Ishikawa (cell line): ENCODE data around the gene TMEM198.

Experiments
- CEBPB ChIP-seq: IDR thresholded peaks from 2 replicates; pipeline ENCODE4 v1.6.1; 2012
- CREB1 ChIP-seq: IDR thresholded peaks from 2 replicates; pipeline ENCODE4 v1.6.1; 2012; ENCODE audit warnings: low read depth
- EGR1 ChIP-seq: IDR thresholded peaks from 2 replicates; pipeline ENCODE4 v1.6.1; 2012
- EP300 ChIP-seq: IDR thresholded peaks from 2 replicates; pipeline ENCODE4 v1.6.1; 2012; ENCODE audit warnings: borderline replicate concordance
- FOXM1 ChIP-seq: IDR thresholded peaks from 2 replicates; pipeline ENCODE4 v1.6.1; 2012; ENCODE audit warnings: low read depth, borderline replicate concordance
- MAX ChIP-seq: IDR thresholded peaks from 2 replicates; pipeline ENCODE4 v1.6.1; 2012
- NFIC ChIP-seq: IDR thresholded peaks from 2 replicates; pipeline ENCODE4 v1.6.1; 2012
- TAF1 ChIP-seq: IDR thresholded peaks from 2 replicates; pipeline ENCODE4 v1.6.1; 2012; ENCODE audit warnings: low read depth, mild to moderate bottlenecking
- TCF12 ChIP-seq: IDR thresholded peaks from 2 replicates; pipeline ENCODE4 v1.6.1; 2012; ENCODE audit warnings: low read depth
- TEAD4 ChIP-seq: IDR thresholded peaks from 2 replicates; pipeline ENCODE4 v1.6.1; 2012
- YY1 ChIP-seq: IDR thresholded peaks from 2 replicates; pipeline ENCODE4 v1.6.1; 2012; ENCODE audit warnings: low read depth
- ZBTB7A ChIP-seq: IDR thresholded peaks from 2 replicates; pipeline ENCODE4 v1.6.1; 2012; ENCODE audit warnings: low read depth
- TF ChIP-seq, protein P1 (sequence below): IDR thresholded peaks from 2 replicates; pipeline ENCODE4 v1.6.1; 2012
- TF ChIP-seq, protein P2 (sequence below): IDR thresholded peaks from 2 replicates; pipeline ENCODE4 v1.6.1; 2012; ENCODE audit warnings: low read depth, mild to moderate bottlenecking

The TMEM198 gene

DNA sequence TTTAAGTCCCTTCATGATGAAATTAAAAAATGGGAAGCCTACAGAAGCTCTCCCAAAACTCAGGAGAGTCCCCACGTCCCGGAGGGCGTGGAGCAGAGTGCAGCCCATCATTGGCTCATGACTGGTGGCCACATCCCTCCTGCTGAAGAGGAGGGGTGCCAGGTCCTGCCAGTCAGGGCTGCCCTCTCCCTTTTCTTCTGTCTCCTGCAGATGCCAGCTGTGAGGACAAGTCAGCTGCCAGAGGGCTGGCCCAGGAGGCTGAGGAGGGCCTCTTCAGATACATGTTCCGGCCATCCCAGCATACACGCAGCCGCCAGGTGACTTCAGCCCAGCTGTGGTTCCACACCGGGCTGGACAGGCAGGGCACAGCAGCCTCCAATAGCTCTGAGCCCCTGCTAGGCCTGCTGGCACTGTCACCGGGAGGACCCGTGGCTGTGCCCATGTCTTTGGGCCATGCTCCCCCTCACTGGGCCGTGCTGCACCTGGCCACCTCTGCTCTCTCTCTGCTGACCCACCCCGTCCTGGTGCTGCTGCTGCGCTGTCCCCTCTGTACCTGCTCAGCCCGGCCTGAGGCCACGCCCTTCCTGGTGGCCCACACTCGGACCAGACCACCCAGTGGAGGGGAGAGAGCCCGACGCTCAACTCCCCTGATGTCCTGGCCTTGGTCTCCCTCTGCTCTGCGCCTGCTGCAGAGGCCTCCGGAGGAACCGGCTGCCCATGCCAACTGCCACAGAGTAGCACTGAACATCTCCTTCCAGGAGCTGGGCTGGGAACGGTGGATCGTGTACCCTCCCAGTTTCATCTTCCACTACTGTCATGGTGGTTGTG is 30.9 kb downstream of the TMEM198 start:
- TF ChIP-seq, protein P1, sequence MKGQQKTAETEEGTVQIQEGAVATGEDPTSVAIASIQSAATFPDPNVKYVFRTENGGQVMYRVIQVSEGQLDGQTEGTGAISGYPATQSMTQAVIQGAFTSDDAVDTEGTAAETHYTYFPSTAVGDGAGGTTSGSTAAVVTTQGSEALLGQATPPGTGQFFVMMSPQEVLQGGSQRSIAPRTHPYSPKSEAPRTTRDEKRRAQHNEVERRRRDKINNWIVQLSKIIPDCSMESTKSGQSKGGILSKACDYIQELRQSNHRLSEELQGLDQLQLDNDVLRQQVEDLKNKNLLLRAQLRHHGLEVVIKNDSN, result no peak
- no peak for TF ChIP-seq NFIC
- TF ChIP-seq, protein P2, sequence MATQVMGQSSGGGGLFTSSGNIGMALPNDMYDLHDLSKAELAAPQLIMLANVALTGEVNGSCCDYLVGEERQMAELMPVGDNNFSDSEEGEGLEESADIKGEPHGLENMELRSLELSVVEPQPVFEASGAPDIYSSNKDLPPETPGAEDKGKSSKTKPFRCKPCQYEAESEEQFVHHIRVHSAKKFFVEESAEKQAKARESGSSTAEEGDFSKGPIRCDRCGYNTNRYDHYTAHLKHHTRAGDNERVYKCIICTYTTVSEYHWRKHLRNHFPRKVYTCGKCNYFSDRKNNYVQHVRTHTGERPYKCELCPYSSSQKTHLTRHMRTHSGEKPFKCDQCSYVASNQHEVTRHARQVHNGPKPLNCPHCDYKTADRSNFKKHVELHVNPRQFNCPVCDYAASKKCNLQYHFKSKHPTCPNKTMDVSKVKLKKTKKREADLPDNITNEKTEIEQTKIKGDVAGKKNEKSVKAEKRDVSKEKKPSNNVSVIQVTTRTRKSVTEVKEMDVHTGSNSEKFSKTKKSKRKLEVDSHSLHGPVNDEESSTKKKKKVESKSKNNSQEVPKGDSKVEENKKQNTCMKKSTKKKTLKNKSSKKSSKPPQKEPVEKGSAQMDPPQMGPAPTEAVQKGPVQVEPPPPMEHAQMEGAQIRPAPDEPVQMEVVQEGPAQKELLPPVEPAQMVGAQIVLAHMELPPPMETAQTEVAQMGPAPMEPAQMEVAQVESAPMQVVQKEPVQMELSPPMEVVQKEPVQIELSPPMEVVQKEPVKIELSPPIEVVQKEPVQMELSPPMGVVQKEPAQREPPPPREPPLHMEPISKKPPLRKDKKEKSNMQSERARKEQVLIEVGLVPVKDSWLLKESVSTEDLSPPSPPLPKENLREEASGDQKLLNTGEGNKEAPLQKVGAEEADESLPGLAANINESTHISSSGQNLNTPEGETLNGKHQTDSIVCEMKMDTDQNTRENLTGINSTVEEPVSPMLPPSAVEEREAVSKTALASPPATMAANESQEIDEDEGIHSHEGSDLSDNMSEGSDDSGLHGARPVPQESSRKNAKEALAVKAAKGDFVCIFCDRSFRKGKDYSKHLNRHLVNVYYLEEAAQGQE, result no peak
- no peak for TF ChIP-seq EP300
- no peak for TF ChIP-seq YY1
- TF ChIP-seq TEAD4, result no peak
- no peak for TF ChIP-seq FOXM1
- TF ChIP-seq ZBTB7A, result no peak
- TF ChIP-seq MAX, result no peak
- TF ChIP-seq TAF1, result no peak
- no peak for TF ChIP-seq EGR1
- TF ChIP-seq CEBPB, result no peak

DNA sequence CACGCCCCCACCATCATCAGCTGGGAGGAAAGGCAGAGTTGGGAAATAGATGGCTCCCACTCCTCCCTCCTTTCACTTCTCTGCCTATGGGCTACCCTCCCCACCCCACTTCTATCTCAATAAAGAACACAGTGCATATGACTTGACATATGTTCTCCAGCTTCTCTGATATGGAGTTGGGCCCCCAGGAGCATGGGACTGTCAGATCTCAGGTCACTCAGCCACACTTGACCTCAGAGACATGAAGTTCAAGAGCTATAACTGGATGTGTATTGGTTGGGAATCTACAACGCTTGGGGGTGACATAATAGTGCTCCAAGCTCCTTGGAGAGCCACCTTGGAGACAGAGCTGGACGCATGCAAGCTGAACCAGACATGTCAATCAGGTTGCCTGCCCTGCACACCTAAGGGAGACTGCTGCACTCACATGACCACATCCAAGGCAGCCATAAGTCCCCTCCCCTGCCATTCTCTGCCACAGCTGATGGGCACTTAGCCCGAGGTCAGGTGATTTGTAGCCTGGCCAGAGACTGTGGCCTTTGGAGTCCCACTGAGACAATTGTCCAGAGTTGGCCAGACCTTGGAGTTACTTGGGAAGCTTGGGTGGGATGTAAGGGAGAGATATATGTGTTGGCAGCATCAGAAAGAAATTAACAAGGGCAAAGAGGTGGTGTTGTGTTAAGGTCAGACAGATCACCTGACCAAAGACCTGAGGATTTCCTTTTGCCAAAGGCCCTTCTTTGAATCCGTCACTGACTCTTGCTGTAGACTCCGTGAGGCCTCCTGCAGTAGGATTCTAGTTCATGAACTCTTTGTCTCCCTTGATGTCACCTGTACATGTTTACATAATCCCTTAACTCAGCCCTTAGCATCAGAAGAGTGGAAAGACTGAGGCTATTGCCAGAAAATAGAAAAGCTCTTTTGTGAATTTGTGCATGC is 32.0 kb downstream of the TMEM198 start:
- no peak for TF ChIP-seq NFIC
- TF ChIP-seq FOXM1, result no peak
- no peak for TF ChIP-seq ZBTB7A
- TF ChIP-seq TEAD4, result no peak

DNA sequence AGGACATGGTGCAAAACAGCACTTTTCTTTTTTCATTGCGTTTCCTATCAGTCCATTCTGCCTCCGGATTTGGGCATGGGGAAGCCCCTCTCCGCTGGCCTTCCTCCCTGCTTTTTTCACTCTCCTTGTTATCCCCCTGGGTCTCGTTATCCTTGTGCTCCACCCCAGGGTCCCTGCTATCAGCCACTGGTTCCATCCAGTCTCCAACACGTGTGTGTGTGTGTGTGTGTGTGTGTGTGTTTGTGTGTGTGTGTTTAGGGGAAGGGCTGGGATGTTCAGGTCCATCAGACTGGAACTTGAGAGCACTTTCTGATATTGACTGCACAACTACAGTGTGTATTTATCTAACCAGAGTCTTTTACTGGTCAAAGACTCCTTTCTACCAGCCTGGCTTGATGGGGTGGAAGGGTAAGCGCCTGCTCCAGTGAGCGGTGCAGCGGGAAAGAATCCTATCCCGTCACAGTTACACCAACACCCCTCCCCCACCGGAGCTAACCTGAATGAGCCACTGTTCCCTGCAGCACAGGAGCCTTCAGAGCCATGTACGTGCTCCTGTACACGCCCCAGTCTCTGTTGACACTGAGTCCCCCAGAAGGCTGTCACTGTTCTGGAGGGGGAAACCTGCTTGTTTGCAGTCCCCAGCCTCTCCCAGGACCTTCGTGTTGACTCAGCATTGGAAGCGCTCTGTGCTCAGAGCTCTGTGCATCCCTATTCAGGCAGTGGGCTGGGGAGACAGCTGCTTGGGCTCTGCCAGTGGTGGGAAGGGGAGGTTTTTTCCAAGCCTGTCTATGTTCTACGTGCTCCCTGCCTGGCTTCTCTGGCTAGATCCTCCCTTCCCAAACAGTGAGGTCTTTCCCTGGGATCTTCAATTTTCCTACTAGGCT is 32.9 kb downstream of the TMEM198 start:
- no peak for TF ChIP-seq MAX
- TF ChIP-seq, protein P1, result no peak
- TF ChIP-seq YY1, result no peak
- TF ChIP-seq EGR1, result no peak
- TF ChIP-seq TEAD4, result no peak
- no peak for TF ChIP-seq FOXM1

DNA sequence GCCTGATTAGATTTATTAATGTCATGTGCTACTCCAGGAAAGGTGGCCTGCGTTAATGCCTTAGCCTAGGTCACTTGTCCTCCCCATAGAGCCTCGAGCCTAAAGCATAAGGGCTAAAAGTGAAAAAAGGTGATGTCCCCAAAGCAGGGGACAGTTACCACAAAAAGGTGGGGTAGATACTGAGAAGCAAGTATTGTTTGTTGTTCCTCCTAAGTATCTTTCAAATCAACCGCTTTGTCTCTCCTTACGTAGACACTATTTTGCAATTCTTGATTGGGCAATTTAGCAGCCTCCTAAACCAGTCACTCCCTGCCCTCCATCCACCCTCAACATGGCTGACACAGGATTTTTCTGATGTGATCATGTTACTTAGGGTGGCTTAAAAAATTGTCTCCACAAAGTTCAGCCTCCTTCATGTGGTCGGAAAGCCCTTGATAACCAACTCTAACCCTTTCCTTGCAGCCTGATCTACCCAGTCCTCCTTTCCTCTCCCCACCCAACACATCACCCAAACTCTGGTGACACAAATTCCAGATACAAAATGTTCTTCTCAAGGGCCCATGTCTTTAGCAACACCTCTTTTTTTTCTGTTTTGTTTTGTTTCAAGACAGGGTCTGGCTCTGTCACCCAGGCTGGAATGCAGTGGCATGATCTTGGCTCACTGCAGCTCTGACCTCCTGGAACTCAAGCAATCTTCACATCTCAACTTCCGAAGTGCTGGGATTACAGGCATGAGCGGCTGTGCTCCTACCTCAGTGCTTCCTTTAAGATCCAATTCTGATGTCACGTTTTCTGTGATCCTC is 35.2 kb downstream of the TMEM198 start:
- no peak for TF ChIP-seq EGR1
- TF ChIP-seq, protein P2, result no peak
- TF ChIP-seq CREB1, result no peak
- no peak for TF ChIP-seq FOXM1
- TF ChIP-seq EP300, result no peak
- TF ChIP-seq TCF12, result no peak
- TF ChIP-seq YY1, result no peak

DNA sequence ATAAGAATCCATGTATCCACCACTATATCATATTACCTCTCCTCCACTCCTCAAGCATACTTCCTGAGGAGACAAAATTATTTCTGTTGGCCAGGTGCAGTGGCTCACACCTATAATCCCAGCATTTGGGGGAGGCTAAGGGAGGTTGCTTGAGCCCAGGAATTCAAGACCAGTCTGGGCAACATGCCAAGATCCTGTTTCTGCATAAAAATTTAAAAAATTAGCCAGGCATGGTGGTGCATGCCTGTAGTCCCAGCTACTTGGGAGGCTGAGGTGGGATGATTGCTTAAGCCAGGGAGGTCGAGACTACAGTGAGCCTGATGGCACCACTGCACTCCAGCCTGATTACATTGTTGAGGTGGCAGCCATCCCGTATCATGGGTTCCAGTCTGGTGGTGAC is 37.5 kb downstream of the TMEM198 start:
- no peak for TF ChIP-seq FOXM1
- TF ChIP-seq, protein P1, result no peak
- TF ChIP-seq, protein P2, result no peak
